Neural progenitor cell (in vitro differentiated cells): ENCODE results near the gene SMARCB1. TPM values are rescaled to one million over a fixed set of nuclear protein-coding genes. Genes with fewer than 3 reads are reported as not detected.

Experiments
- DNase-seq: peaks from one replicate; pipeline ENCODE4 v3.0.0-alpha.2; 2016; ENCODE audit warnings: low spot score
- H2AFZ ChIP-seq: fragments of 200-600 bp; sonication (generic); replicated peaks from 2 replicates; pipeline ENCODE4 v1.6.1; 2016; ENCODE audit warnings: antibody characterized with exemption
- H3F3A ChIP-seq: fragments of 200-600 bp; sonication (generic); 2 replicates; pipeline ENCODE4 v1.6.1; 2016; ENCODE audit warnings: antibody characterized with exemption, low read depth
- H3K27ac ChIP-seq: fragments of 200-600 bp; sonication (generic); 2 replicates; pipeline ENCODE4 v1.5.1; 2016; ENCODE audit warnings: mild to moderate bottlenecking
- H3K27me3 ChIP-seq: fragments of 200-600 bp; sonication (generic); 2 replicates; pipeline ENCODE4 v1.6.1; 2016; ENCODE audit warnings: mild to moderate bottlenecking, moderate library complexity
- H3K36me3 ChIP-seq: fragments of 200-600 bp; sonication (generic); 2 replicates; pipeline ENCODE4 v1.5.1; 2016
- H3K4me1 ChIP-seq: fragments of 200-600 bp; sonication (generic); 2 replicates; pipeline ENCODE4 v1.6.1; 2016; ENCODE audit warnings: mixed run types
- H3K4me2 ChIP-seq: fragments of 200-600 bp; sonication (generic); 2 replicates; pipeline ENCODE4 v1.6.1; 2016
- H3K4me3 ChIP-seq: fragments of 200-600 bp; sonication (generic); 2 replicates; pipeline ENCODE4 v1.5.1; 2016
- H3K79me2 ChIP-seq: fragments of 200-600 bp; sonication (generic); 2 replicates; pipeline ENCODE4 v1.6.1; 2016; ENCODE audit warnings: low read depth
- H3K9ac ChIP-seq: fragments of 200-600 bp; sonication (generic); 2 replicates; pipeline ENCODE4 v1.6.1; 2016
- H3K9me3 ChIP-seq: fragments of 200-600 bp; sonication (generic); 2 replicates; pipeline ENCODE4 v1.5.1; 2016; ENCODE audit warnings: low read depth
- H4K20me1 ChIP-seq: fragments of 200-600 bp; sonication (generic); 2 replicates; pipeline ENCODE4 v1.6.1; 2016; ENCODE audit warnings: low read depth
- H3K27ac Mint-ChIP-seq: 3 replicates; pipeline ENCODE4 v1.8.0; 2021; ENCODE audit warnings: mixed read lengths
- H3K27me3 Mint-ChIP-seq: 2 replicates; pipeline ENCODE4 v1.8.0; 2022; ENCODE audit warnings: low read depth, mild to moderate bottlenecking, inconsistent platforms, moderate library complexity, mixed read lengths; ENCODE audit not compliant: insufficient read depth
- H3K36me3 Mint-ChIP-seq: 3 replicates; pipeline ENCODE4 v1.8.0; 2021; ENCODE audit warnings: mixed read lengths
- H3K4me1 Mint-ChIP-seq: 3 replicates; pipeline ENCODE4 v1.8.0; 2021; ENCODE audit warnings: mixed read lengths
- H3K4me3 Mint-ChIP-seq: 3 replicates; pipeline ENCODE4 v1.8.0; 2021; ENCODE audit warnings: mild to moderate bottlenecking, moderate library complexity, mixed read lengths
- H3K9me3 Mint-ChIP-seq: 3 replicates; pipeline ENCODE4 v1.8.0; 2020; ENCODE audit warnings: mixed read lengths
- CTCF ChIP-seq: fragments of 200-600 bp; sonication (generic); IDR thresholded peaks from 2 replicates; pipeline ENCODE4 v1.5.1; 2017; ENCODE audit warnings: antibody characterized with exemption, mild to moderate bottlenecking
- EZH2 ChIP-seq: fragments of 200-600 bp; sonication (generic); IDR thresholded peaks from 2 replicates; pipeline ENCODE4 v1.6.1; 2017; ENCODE audit warnings: antibody characterized with exemption, mild to moderate bottlenecking, moderate library complexity
- EZH2phosphoT487 ChIP-seq: fragments of 200-600 bp; sonication (generic); IDR thresholded peaks from 2 replicates; pipeline ENCODE4 v1.6.1; 2017; ENCODE audit warnings: antibody characterized with exemption
- total RNA-seq: library from RNA; depleted of rRNA; stranded (reverse); fragments of >200 nt; gene quantifications from 2 replicates; pipeline ENCODE4 v1.2.3, GENCODE V29; 2015; ENCODE audit warnings: low replicate concordance

SMARCB1 gene
- total RNA-seq, 1 donor from 2014 or later, result 151 TPM

GRCh38 chr22:23822101-23822671 lies 35.4 kb downstream of the SMARCB1 start:
- H3K27me3 Mint-ChIP-seq, result peaks cover 3% of the 10 kb centered on the region
- no peak for TF ChIP-seq EZH2phosphoT487
- TF ChIP-seq CTCF, result no peak
- no peak for TF ChIP-seq EZH2
- Histone ChIP-seq H3F3A (no peaks in the 10 kb centered on the region), H3K9ac (no peak overlapping the region), H3K4me2 (no peak overlapping the region), H3K4me1 (no peaks in the 10 kb centered on the region), H4K20me1 (no peaks in the 10 kb centered on the region), H3K4me3 (no peak overlapping the region), H2AFZ (no peak overlapping the region), H3K27me3 (no peaks in the 10 kb centered on the region), H3K79me2 (no peaks in the 10 kb centered on the region), H3K27ac (no peak overlapping the region), H3K9me3 (no peaks in the 10 kb centered on the region), H3K36me3 (peaks cover 5% of the 10 kb centered on the region)
- no peaks in the 10 kb centered on the region for H3K4me1 Mint-ChIP-seq
- no peak overlapping the region for H3K4me3 Mint-ChIP-seq
- no peak overlapping the region for H3K27ac Mint-ChIP-seq
- no peak for DNase-seq
- H3K36me3 Mint-ChIP-seq, result peaks cover 54% of the 10 kb centered on the region
- no peaks in the 10 kb centered on the region for H3K9me3 Mint-ChIP-seq

- Histone ChIP-seq H3K9me3 (no peaks in the 10 kb centered on the region), H3K79me2 (no peaks in the 10 kb centered on the region), H4K20me1 (no peaks in the 10 kb centered on the region), H3K27me3 (no peaks in the 10 kb centered on the region), H2AFZ (no peak overlapping the region), H3K27ac (no peak overlapping the region), H3K36me3 (peaks cover 4% of the 10 kb centered on the region), H3K4me3 (no peak overlapping the region), H3F3A (no peaks in the 10 kb centered on the region), H3K4me1 (no peaks in the 10 kb centered on the region), H3K9ac (no peak overlapping the region), H3K4me2 (no peak overlapping the region)
- Mint-ChIP-seq H3K4me1 (no peaks in the 10 kb centered on the region), H3K9me3 (no peaks in the 10 kb centered on the region), H3K27me3 (peaks cover 3% of the 10 kb centered on the region), H3K27ac (no peak overlapping the region), H3K36me3 (peaks cover 52% of the 10 kb centered on the region), H3K4me3 (no peak overlapping the region)
- DNase-seq, result no peak
- TF ChIP-seq EZH2 (no peak), CTCF (no peak), EZH2phosphoT487 (no peak)
Observed at GRCh38 chr22:23823331-23823791, 36.6 kb downstream of the SMARCB1 start.

GRCh38 chr22:23824476-23825245 lies 37.9 kb downstream of the SMARCB1 start:
- no peaks in the 10 kb centered on the region for H3K36me3 ChIP-seq
- no peak for TF ChIP-seq EZH2phosphoT487
- TF ChIP-seq EZH2, result no peak
- H3K27ac ChIP-seq, result no peak overlapping the region

More at GRCh38 chr22:23824476-23825245, 37.9 kb downstream of the SMARCB1 start:
- peaks cover 2% of the 10 kb centered on the region for H3K27me3 Mint-ChIP-seq
- H3K4me1 Mint-ChIP-seq, result peaks cover under 1% of the 10 kb centered on the region
- no peak overlapping the region for H2AFZ ChIP-seq
- no peak overlapping the region for H3K4me3 Mint-ChIP-seq
- H4K20me1 ChIP-seq, result no peaks in the 10 kb centered on the region
- H3K4me1 ChIP-seq, result no peaks in the 10 kb centered on the region
- H3K4me3 ChIP-seq, result no peak overlapping the region
- no peaks in the 10 kb centered on the region for H3K27me3 ChIP-seq
- no peak overlapping the region for H3K27ac Mint-ChIP-seq
- peaks cover 55% of the 10 kb centered on the region for H3K36me3 Mint-ChIP-seq
- H3K4me2 ChIP-seq, result no peak overlapping the region
- peaks cover 1% of the 10 kb centered on the region for H3K79me2 ChIP-seq
- H3K9ac ChIP-seq, result no peak overlapping the region
- DNase-seq, result no peak
- H3K9me3 ChIP-seq, result no peaks in the 10 kb centered on the region
- no peaks in the 10 kb centered on the region for H3F3A ChIP-seq
- H3K9me3 Mint-ChIP-seq, result no peaks in the 10 kb centered on the region
